ENCODE measurements around the gene RNF121.

DNA sequence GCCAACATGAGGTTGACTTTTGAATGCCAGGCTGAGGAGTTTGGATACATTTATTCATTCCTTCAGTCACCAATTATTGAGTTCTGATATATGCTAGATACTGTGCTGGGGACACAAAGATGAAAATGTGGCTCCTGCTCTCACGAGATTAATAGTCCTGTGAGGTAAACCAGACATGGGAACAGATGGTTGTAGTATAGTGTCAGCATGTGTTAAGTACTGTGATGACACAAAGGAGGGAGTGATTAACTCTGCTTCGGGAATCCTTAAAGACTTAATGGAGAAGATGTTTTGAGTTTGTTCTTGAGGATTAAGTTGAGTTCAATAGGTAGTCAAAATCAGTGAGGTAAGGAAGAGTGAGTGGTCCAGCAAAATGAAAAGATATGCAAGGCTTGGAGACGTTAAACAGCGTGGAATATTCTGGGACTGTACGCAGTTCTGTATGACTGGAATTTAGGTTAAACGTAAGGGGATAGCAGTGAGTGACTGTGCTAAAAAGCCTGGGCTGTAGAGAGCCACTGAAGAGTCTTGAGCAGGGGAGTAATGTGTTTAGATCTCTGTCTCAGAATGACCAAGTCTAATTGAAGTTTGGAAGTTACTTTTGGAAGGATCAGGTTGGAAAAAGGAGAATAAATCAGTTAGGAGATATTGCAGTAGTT lies 11.8 kb downstream of the RNF121 start:
- TF ChIP-seq, protein P1, sequence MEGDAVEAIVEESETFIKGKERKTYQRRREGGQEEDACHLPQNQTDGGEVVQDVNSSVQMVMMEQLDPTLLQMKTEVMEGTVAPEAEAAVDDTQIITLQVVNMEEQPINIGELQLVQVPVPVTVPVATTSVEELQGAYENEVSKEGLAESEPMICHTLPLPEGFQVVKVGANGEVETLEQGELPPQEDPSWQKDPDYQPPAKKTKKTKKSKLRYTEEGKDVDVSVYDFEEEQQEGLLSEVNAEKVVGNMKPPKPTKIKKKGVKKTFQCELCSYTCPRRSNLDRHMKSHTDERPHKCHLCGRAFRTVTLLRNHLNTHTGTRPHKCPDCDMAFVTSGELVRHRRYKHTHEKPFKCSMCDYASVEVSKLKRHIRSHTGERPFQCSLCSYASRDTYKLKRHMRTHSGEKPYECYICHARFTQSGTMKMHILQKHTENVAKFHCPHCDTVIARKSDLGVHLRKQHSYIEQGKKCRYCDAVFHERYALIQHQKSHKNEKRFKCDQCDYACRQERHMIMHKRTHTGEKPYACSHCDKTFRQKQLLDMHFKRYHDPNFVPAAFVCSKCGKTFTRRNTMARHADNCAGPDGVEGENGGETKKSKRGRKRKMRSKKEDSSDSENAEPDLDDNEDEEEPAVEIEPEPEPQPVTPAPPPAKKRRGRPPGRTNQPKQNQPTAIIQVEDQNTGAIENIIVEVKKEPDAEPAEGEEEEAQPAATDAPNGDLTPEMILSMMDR (IDR thresholded peaks at IDR 0.05; ENCODE audit: low read depth, low read length, poor library complexity, severe bottlenecking), result no peak
- no peak for TF ChIP-seq EZH2phosphoT487 (IDR thresholded peaks at IDR 0.05; ENCODE audit: borderline replicate concordance, low read length)

Data from DOHH2 (cell line).